Breast epithelium (tissue), 4 donors: ENCODE measurements around the gene GNB2. TPM values are rescaled to one million over a fixed set of nuclear protein-coding genes. Genes with fewer than 3 reads are reported as not detected.
A peak's percentile ranks its signal among the peaks of the same experiment; 100 is the strongest.

Experiments
- DNase-seq, 2 donors: peaks; one replicate each; pipeline ENCODE4 v3.0.0-alpha.2; 2019; ENCODE audit warnings: low spot score in 2 of 2
- H3K27ac ChIP-seq, 2 donors: fragments of 200-600 bp; sonication (generic) in 1 of 2; one replicate each; pipeline ENCODE4 v1.5.1; 2016 to 2019; ENCODE audit warnings: mild to moderate bottlenecking in 1 of 2
- H3K27me3 ChIP-seq, 2 donors: fragments of 200-600 bp; sonication (generic) in 1 of 2; one replicate each; pipeline versions ENCODE4 v1.5.1 to v1.6.0; 2017 to 2019; ENCODE audit warnings: control low read depth in 1 of 2, mild to moderate bottlenecking in 1 of 2
- H3K36me3 ChIP-seq: fragments of 200-600 bp; one replicate; pipeline ENCODE4 v1.5.1; 2019
- H3K4me1 ChIP-seq, 2 donors: fragments of 200-600 bp; sonication (generic); one replicate each; pipeline ENCODE4 v1.5.1; 2016 to 2019; ENCODE audit warnings: control low read depth in 1 of 2
- H3K4me3 ChIP-seq, 3 donors: fragments of 200-600 bp; sonication (generic); 1 replicate in 2 of 3; 2 replicates in 1 of 3; pipeline ENCODE4 v1.5.1; 2016 to 2019; ENCODE audit warnings: mild to moderate bottlenecking in 3 of 3, moderate library complexity in 2 of 3
- H3K9me3 ChIP-seq, 2 donors: fragments of 200-600 bp; sonication (generic) in 1 of 2; one replicate each; pipeline ENCODE4 v1.5.1; 2016 to 2019; ENCODE audit warnings: control low read depth in 1 of 2
- CTCF ChIP-seq, 3 donors: fragments of 450-650 bp; IDR thresholded peaks; one replicate each; pipeline ENCODE4 v1.5.1; 2016 to 2017; ENCODE audit warnings: antibody characterized with exemption in 3 of 3, mild to moderate bottlenecking in 3 of 3, moderate library complexity in 3 of 3
- POLR2A ChIP-seq: fragments of 450-650 bp; IDR thresholded peaks from one replicate; pipeline ENCODE4 v1.6.1; 2016; ENCODE audit warnings: antibody characterized with exemption, mild to moderate bottlenecking, moderate library complexity
- POLR2AphosphoS5 ChIP-seq, 3 donors: sonication (generic); formaldehyde crosslinking; IDR thresholded peaks; one replicate each; pipeline ENCODE4 v1.6.1; 2017; ENCODE audit warnings: antibody characterized with exemption in 3 of 3
- intact Hi-C: fragments of 100-400 bp; cut with DNase I; formaldehyde crosslinking; loops from one replicate; pipeline ENCODE4 v1.15.1; 2023; ENCODE audit warnings: low total_unique reads
- total RNA-seq, 3 donors: library from RNA; depleted of rRNA; stranded (reverse); fragments of >200 nt; gene quantifications; one replicate each; pipeline ENCODE4 v1.1.0, GENCODE V29; 2016

GNB2 gene
- total RNA-seq, 3 donors from 2014 or later, result 113 to 197 (median 173) TPM

- no peaks in the 10 kb centered on the region for H3K36me3 ChIP-seq
- DNase-seq, result no peak
- intact Hi-C loops, result no loop called here
- no peaks in the 10 kb centered on the region for H3K27me3 ChIP-seq
- no peak overlapping the region for H3K4me3 ChIP-seq
- H3K27ac ChIP-seq, result no peak overlapping the region
- no peaks in the 10 kb centered on the region for H3K9me3 ChIP-seq
- H3K4me1 ChIP-seq, result no peaks in the 10 kb centered on the region
- TF ChIP-seq POLR2AphosphoS5 (IDR thresholded peaks at IDR 0.05), result no peak
- no peak for TF ChIP-seq CTCF (IDR thresholded peaks at IDR 0.05)
- no peak for TF ChIP-seq POLR2A
Measured at GRCh38 chr7:100627238-100627549, 46.3 kb upstream of the GNB2 start.

- no peak for DNase-seq
- Histone ChIP-seq H3K9me3 (no peaks in the 10 kb centered on the region), H3K4me1 (peaks cover 0 to 4% of the 10 kb centered on the region in 2 donors), H3K27ac (no peak overlapping the region), H3K36me3 (no peaks in the 10 kb centered on the region), H3K4me3 (no peak overlapping the region), H3K27me3 (no peaks in the 10 kb centered on the region)
- intact Hi-C loops, result no loop called here
- TF ChIP-seq POLR2AphosphoS5 (IDR thresholded peaks at IDR 0.05), result no peak
- TF ChIP-seq CTCF (IDR thresholded peaks at IDR 0.05), result no peak
- no peak for TF ChIP-seq POLR2A
Measured at GRCh38 chr7:100629117-100629716, 44.3 kb upstream of the GNB2 start.

GRCh38 chr7:100630066-100630465 is 43.5 kb upstream of the GNB2 start:
- Histone ChIP-seq H3K27ac (no peak overlapping the region), H3K9me3 (no peaks in the 10 kb centered on the region), H3K36me3 (no peaks in the 10 kb centered on the region), H3K4me3 (no peak overlapping the region), H3K27me3 (no peaks in the 10 kb centered on the region), H3K4me1 (peaks cover 0 to 4% of the 10 kb centered on the region in 2 donors)
- intact Hi-C loops, result no loop called here
- DNase-seq, result no peak
- TF ChIP-seq POLR2AphosphoS5 (IDR thresholded peaks at IDR 0.05) (no peak), POLR2A (no peak), CTCF (IDR thresholded peaks at IDR 0.05) (no peak)

GRCh38 chr7:100632951-100633717 is 40.4 kb upstream of the GNB2 start:
- no peak for DNase-seq
- no peak for TF ChIP-seq POLR2A
- peak in 2 of 3 donors; percentile 16 to 28 for TF ChIP-seq CTCF (IDR thresholded peaks at IDR 0.05)
- no peak for TF ChIP-seq POLR2AphosphoS5 (IDR thresholded peaks at IDR 0.05)
- Histone ChIP-seq H3K4me1 (peaks cover 0 to 4% of the 10 kb centered on the region in 2 donors), H3K27ac (no peak overlapping the region), H3K36me3 (no peaks in the 10 kb centered on the region), H3K27me3 (no peaks in the 10 kb centered on the region), H3K9me3 (no peaks in the 10 kb centered on the region), H3K4me3 (peak overlapping the region; percentile 46 to 80 (median 57))
- intact Hi-C loops, result no loop called here

GRCh38 chr7:100639995-100640516 is 33.5 kb upstream of the GNB2 start:
- Histone ChIP-seq H3K27me3 (peaks cover 7 to 15% of the 10 kb centered on the region in 2 donors), H3K36me3 (no peaks in the 10 kb centered on the region), H3K27ac (no peak overlapping the region), H3K4me1 (no peaks in the 10 kb centered on the region), H3K9me3 (no peaks in the 10 kb centered on the region), H3K4me3 (no peak overlapping the region)
- TF ChIP-seq POLR2AphosphoS5 (IDR thresholded peaks at IDR 0.05) (no peak), POLR2A (no peak), CTCF (IDR thresholded peaks at IDR 0.05) (no peak)
- DNase-seq, result no peak
- intact Hi-C loops, result no loop called here
